Activated CD4-positive, alpha-beta memory T cell treated with anti-CD3 and anti-CD28 coated beads for 36 hours (primary cell): ENCODE results near the gene BSG. TPM values are rescaled to one million over a fixed set of nuclear protein-coding genes. Genes with fewer than 3 reads are reported as not detected.
"Not testable (repeated sequence)": the region's sequence is repeated elsewhere in the genome, so short reads cannot be mapped to it uniquely, and the experiment has no call there.

Source experiments
- CTCF ChIA-PET: fragments of 350-600 bp; sonication (Branson Sonifier 250); formaldehyde crosslinking; loops from one replicate; lab custom pipeline; 2021; ENCODE audit warnings: antibody characterized with exemption, inconsistent platforms; lab: Charles Lee
- POLR2A ChIA-PET: fragments of 350-600 bp; sonication (Branson Sonifier 250); formaldehyde crosslinking; loops from one replicate; lab custom pipeline; 2021; ENCODE audit warnings: antibody characterized with exemption; lab: Charles Lee
- DNase-seq: peaks from one replicate; pipeline ENCODE4 v3.0.0-alpha.2; 2020
- H3K27ac Mint-ChIP-seq: one replicate; pipeline ENCODE4 v1.8.0; 2021; ENCODE audit warnings: mixed read lengths
- H3K27me3 Mint-ChIP-seq: one replicate; pipeline ENCODE4 v1.8.0; 2021; ENCODE audit warnings: mixed read lengths
- H3K36me3 Mint-ChIP-seq: one replicate; pipeline ENCODE4 v1.8.0; 2021; ENCODE audit warnings: mixed read lengths
- H3K4me1 Mint-ChIP-seq: one replicate; pipeline ENCODE4 v1.8.0; 2021; ENCODE audit warnings: low read depth, mixed read lengths
- H3K4me3 Mint-ChIP-seq: one replicate; pipeline ENCODE4 v1.8.0; 2021; ENCODE audit warnings: mild to moderate bottlenecking, mixed read lengths
- H3K9me3 Mint-ChIP-seq: one replicate; pipeline ENCODE4 v1.8.0; 2021; ENCODE audit warnings: mixed read lengths
- intact Hi-C: fragments of 100-400 bp; cut with micrococcal nuclease; formaldehyde crosslinking; loops from one replicate; pipeline ENCODE4 v1.15.1; 2023
- total RNA-seq, 2 experiments: library from RNA; stranded (reverse); gene quantifications; one replicate each; pipeline ENCODE4 v1.2.3, GENCODE V29; 2021

Gene BSG
- total RNA-seq, 2 experiments from 2014 or later = 185 to 205 TPM

DNA sequence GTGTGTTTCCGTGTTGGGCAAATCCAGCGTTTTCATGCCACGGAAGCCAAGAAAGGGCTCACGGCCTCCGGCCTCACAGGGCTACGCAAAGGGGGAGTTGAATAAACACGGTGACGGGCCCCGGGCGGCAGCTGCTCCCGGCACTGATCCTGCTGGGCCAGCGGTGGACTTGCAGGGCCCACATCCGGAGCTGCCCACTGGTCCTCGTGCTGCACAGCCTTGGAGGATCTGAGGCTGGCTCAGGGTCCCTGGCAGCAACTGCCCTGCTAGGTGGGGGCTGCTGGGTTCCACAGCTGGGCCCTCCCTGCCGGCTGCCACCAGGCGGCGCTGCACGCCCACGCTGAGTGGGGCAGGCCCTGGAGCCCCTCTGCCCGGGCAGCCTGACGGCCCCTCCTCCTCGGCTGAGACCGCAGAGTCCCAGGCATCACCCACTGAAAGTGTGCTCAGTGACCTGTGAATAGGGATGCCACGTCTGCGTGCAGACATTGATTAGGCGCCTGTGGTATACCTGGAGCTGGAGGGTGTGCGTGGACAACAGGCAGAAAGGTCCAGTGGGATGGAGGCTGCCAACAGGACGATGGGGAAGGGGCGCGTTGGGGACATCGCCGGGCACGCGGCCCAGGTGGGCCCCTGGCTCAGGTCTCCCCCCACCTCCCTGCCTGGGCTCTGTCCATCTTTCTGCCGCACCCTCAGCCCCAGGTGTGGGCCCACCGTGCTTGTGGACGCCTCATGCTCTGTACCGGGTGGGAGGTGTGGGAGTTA lies 12.0 kb downstream of the BSG start:
- CTCF ChIA-PET = interaction anchor here (0.6 to 3.9 kb wide), 18 partner anchors 9 to 185 kb away, joined by 3 to 22 read pairs (median 5); partner anchors contain the start of gene RNF126
- intact Hi-C loops = loop anchor here (5.0 to 10.0 kb wide), 2 partner anchors 50 to 148 kb away; partner anchors contain the start of genes FGF22 and POLRMT
- Mint-ChIP-seq H3K27me3 (peaks cover 5% of the 10 kb centered on the region), H3K4me1 (peaks cover 4% of the 10 kb centered on the region), H3K27ac (no peak overlapping the region), H3K4me3 (no peak overlapping the region), H3K36me3 (peaks cover 3% of the 10 kb centered on the region), H3K9me3 (no peaks in the 10 kb centered on the region)
- DNase-seq = peak; percentile 74
- POLR2A ChIA-PET = interaction anchor here (0.8 kb wide), 1 partner anchor 42 kb away, joined by 3 read pairs; no protein-coding TSS in a partner anchor

DNA sequence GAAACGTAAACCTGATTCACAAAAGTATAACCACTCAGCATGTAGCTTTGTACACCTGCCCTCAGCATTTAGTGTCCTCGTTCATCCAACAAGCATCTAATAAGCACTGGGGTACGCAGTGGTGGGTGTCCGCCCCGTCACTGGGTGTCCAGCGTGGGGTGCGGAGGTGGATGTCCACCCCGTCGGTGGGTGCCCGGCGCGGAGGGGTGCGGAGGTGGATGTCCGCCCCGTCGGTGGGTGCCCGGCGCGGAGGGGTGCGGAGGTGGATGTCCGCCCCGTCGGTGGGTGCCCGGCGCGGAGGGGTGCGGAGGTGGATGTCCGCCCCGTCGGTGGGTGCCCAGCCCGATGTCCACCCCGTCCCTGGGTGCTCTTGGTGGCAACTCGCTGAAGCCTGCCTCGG lies 12.8 kb downstream of the BSG start:
- CTCF ChIA-PET = interaction anchor here (0.6 to 3.9 kb wide), 11 partner anchors 10 to 147 kb away, joined by 3 to 22 read pairs (median 5); partner anchors contain the start of gene RNF126
- intact Hi-C loops = loop anchor here (5.0 to 10.0 kb wide), 2 partner anchors 50 to 147 kb away; partner anchors contain the start of genes FGF22 and POLRMT
- not testable (repeated sequence) for DNase-seq, H3K27ac Mint-ChIP-seq, H3K9me3 Mint-ChIP-seq, H3K27me3 Mint-ChIP-seq, H3K4me1 Mint-ChIP-seq, H3K4me3 Mint-ChIP-seq, H3K36me3 Mint-ChIP-seq
- POLR2A ChIA-PET = interaction anchor here (0.6 to 0.8 kb wide), 2 partner anchors 41 to 47 kb away, joined by 3 read pairs; no protein-coding TSS in a partner anchor

GRCh38 chr19:585551-586110 lies 13.2 kb downstream of the BSG start:
- Mint-ChIP-seq H3K27ac (no peak overlapping the region), H3K9me3 (no peaks in the 10 kb centered on the region), H3K4me3 (no peak overlapping the region), H3K27me3 (peaks cover 5% of the 10 kb centered on the region), H3K4me1 (peaks cover 4% of the 10 kb centered on the region), H3K36me3 (peaks cover 3% of the 10 kb centered on the region)
- ChIA-PET POLR2A (interaction anchor here (0.6 kb wide), 2 partner anchors 47 to 64 kb away, joined by 3 read pairs; no protein-coding TSS in a partner anchor), CTCF (interaction anchor here (0.6 to 3.9 kb wide), 6 partner anchors 13 to 148 kb away, joined by 3 to 22 read pairs (median 4); no protein-coding TSS in a partner anchor)
- intact Hi-C loops = loop anchor here (5.0 to 10.0 kb wide), 2 partner anchors 49 to 147 kb away; partner anchors contain the start of genes FGF22 and POLRMT
- DNase-seq = no peak

- peak; percentile 83 for DNase-seq
- Mint-ChIP-seq H3K9me3 (no peaks in the 10 kb centered on the region), H3K36me3 (peaks cover under 1% of the 10 kb centered on the region), H3K4me3 (peak overlapping the region; percentile 21), H3K4me1 (peaks cover 4% of the 10 kb centered on the region), H3K27ac (no peak overlapping the region), H3K27me3 (peaks cover 10% of the 10 kb centered on the region)
- ChIA-PET POLR2A (no interaction called here), CTCF (interaction anchor here (0.6 to 1.3 kb wide), 5 partner anchors 11 to 77 kb away, joined by 3 to 6 read pairs (median 3); partner anchors contain the start of gene RNF126)
- intact Hi-C loops = loop anchor here (2.0 to 10.0 kb wide), 4 partner anchors 23 to 144 kb away; partner anchors contain the start of genes FGF22, POLRMT and RNF126
These were observed 15.8 kb downstream of the BSG start for GRCh38 chr19:588093-588740.

- H3K4me3 Mint-ChIP-seq = no peak overlapping the region
These were observed 16.6 kb downstream of the BSG start for GRCh38 chr19:588741-589692.

DNA sequence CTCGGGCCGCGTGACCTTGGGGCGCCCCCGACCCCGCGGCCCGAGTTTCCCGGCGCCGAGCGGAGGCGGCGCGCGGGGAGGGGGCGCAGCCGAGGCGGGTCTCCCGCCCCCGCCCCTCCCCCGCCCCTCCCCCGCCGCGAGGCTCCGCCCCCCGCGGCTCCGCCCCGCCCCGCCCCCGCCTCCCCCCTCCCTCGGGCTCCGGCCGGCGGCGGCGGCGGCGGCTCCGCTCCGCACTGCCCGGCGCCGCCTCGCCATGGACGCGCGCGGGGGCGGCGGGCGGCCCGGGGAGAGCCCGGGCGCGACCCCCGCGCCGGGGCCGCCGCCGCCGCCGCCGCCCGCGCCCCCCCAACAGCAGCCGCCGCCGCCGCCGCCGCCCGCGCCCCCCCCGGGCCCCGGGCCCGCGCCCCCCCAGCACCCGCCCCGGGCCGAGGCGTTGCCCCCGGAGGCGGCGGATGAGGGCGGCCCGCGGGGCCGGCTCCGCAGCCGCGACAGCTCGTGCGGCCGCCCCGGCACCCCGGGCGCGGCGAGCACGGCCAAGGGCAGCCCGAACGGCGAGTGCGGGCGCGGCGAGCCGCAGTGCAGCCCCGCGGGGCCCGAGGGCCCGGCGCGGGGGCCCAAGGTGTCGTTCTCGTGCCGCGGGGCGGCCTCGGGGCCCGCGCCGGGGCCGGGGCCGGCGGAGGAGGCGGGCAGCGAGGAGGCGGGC lies 17.4 kb downstream of the BSG start, which contains the start of gene HCN2:
HCN2 (plus strand) TSS at position 189 of the 703 bp plus-strand sequence; CDS start at position 254, 65 bp downstream.
- Mint-ChIP-seq H3K27ac (no peak within 1 kb of the TSS), H3K4me1 (peaks cover 4% of the 10 kb centered on the region), H3K4me3 (no peak within 1 kb of the TSS), H3K36me3 (no peaks in the 10 kb centered on the region), H3K9me3 (no peaks in the 10 kb centered on the region), H3K27me3 (peaks cover 14% of the 10 kb centered on the region)
- ChIA-PET POLR2A (no interaction called here), CTCF (no interaction called here)
- DNase-seq = no peak
- intact Hi-C loops = loop anchor here (2.0 to 10.0 kb wide), 4 partner anchors 21 to 142 kb away; partner anchors contain the start of genes FGF22, POLRMT and RNF126

More at GRCh38 chr19:588741-589692, 16.6 kb downstream of the BSG start:
- no peak for DNase-seq
- ChIA-PET POLR2A (no interaction called here), CTCF (interaction anchor here (0.6 to 1.3 kb wide), 5 partner anchors 11 to 122 kb away, joined by 3 to 6 read pairs (median 3); partner anchors contain the start of gene RNF126)
- Mint-ChIP-seq H3K27me3 (peaks cover 14% of the 10 kb centered on the region), H3K9me3 (no peaks in the 10 kb centered on the region), H3K36me3 (no peaks in the 10 kb centered on the region), H3K4me1 (peaks cover 4% of the 10 kb centered on the region), H3K27ac (no peak overlapping the region)
- intact Hi-C loops = loop anchor here (2.0 to 10.0 kb wide), 4 partner anchors 22 to 143 kb away; partner anchors contain the start of genes FGF22, POLRMT and RNF126

DNA sequence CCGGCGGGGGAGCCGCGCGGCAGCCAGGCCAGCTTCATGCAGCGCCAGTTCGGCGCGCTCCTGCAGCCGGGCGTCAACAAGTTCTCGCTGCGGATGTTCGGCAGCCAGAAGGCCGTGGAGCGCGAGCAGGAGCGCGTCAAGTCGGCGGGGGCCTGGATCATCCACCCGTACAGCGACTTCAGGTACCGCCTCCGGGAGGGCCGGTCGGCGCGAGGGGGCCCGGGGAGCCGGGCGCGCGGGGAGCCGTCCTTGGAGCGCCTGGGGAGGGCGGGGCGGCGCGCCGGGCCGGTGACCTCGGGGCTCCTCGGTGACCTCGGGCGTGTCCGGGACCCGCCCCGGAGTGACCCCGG lies 18.0 kb downstream of the BSG start:
- intact Hi-C loops = no loop called here
- peaks cover 14% of the 10 kb centered on the region for H3K27me3 Mint-ChIP-seq
- H3K36me3 Mint-ChIP-seq = no peaks in the 10 kb centered on the region
- H3K4me3 Mint-ChIP-seq = no peak overlapping the region
- ChIA-PET POLR2A (no interaction called here), CTCF (no interaction called here)
- peaks cover 4% of the 10 kb centered on the region for H3K4me1 Mint-ChIP-seq
- no peak overlapping the region for H3K27ac Mint-ChIP-seq
- DNase-seq = peak; percentile 37
- no peaks in the 10 kb centered on the region for H3K9me3 Mint-ChIP-seq

DNA sequence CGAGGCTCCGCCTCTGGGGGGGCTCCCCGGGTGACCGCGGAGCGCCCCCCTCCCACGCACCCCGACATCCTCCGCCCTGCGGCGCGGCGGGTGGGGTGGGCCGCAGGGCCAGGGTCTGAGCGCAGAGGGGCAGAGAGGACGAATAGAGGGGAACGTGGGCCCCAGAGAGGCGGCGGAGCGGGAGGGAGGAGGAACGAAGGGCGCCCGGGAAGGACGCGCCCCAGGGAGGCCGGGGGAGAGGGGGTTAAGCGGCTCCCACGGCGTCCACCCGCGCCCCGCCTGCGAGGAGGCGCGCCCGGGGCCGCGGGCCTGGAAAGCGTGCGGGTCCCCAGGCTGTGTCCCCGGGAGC lies 18.3 kb downstream of the BSG start:
- Mint-ChIP-seq H3K27ac (no peak overlapping the region), H3K4me1 (peaks cover 4% of the 10 kb centered on the region), H3K36me3 (no peaks in the 10 kb centered on the region), H3K9me3 (no peaks in the 10 kb centered on the region), H3K27me3 (peaks cover 14% of the 10 kb centered on the region), H3K4me3 (no peak overlapping the region)
- intact Hi-C loops = no loop called here
- no peak for DNase-seq
- CTCF ChIA-PET = no interaction called here
- POLR2A ChIA-PET = no interaction called here

- no peaks in the 10 kb centered on the region for H3K9me3 Mint-ChIP-seq
- no peak overlapping the region for H3K4me3 Mint-ChIP-seq
These were observed 18.9 kb downstream of the BSG start for GRCh38 chr19:591099-591958.

DNA sequence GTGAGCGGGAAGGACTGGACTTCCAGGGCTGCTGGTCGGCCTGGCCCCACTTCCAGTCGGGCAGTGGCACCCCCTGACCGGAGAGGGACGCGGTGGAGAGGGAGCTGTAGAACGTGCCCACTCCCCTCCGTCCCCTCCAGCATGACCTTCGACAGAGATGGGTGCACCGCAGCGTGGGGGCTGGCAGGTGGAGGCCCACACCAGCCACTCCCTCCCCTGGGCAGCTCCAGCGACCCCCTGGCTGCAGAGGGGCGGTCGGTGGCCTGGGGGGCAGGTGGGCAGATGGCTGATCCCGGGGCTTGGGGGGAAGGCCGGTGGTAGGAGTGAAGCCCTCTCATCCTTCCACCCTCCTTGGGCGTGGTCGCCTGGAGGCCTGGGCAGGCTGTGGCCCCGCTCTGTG lies 19.7 kb downstream of the BSG start:
- intact Hi-C loops = no loop called here
- no peaks in the 10 kb centered on the region for H3K36me3 Mint-ChIP-seq
- ChIA-PET POLR2A (no interaction called here), CTCF (interaction anchor here (0.9 kb wide), 1 partner anchor 60 kb away, joined by 3 read pairs; no protein-coding TSS in a partner anchor)
- H3K4me3 Mint-ChIP-seq = no peak overlapping the region
- H3K4me1 Mint-ChIP-seq = peaks cover 4% of the 10 kb centered on the region
- no peak overlapping the region for H3K27ac Mint-ChIP-seq
- H3K27me3 Mint-ChIP-seq = peaks cover 14% of the 10 kb centered on the region
- H3K9me3 Mint-ChIP-seq = no peaks in the 10 kb centered on the region
- no peak for DNase-seq

More at GRCh38 chr19:591099-591958, 18.9 kb downstream of the BSG start:
- ChIA-PET CTCF (no interaction called here), POLR2A (no interaction called here)
- no peak for DNase-seq
- no peak overlapping the region for H3K27ac Mint-ChIP-seq
- H3K27me3 Mint-ChIP-seq = peaks cover 14% of the 10 kb centered on the region
- no peaks in the 10 kb centered on the region for H3K36me3 Mint-ChIP-seq
- intact Hi-C loops = no loop called here
- H3K4me1 Mint-ChIP-seq = peaks cover 4% of the 10 kb centered on the region
